ENCODE data around the gene PAQR8. TPM values are rescaled to one million over a fixed set of nuclear protein-coding genes. Genes with fewer than 3 reads are reported as not detected.

PAQR8 gene
- total and polyA plus RNA-seq, 2 of the 13 experiments (the other 11 are each of a cell fraction or from before 2014, with no cell fraction given): 37.7 to 50.7 TPM

GRCh38 chr6:52361945-52362442, at the start of gene PAQR8 (continued):
- TF ChIP-seq MXD4 (CRISPR knock-in tag; IDR thresholded peaks at IDR 0.05) (0 out of 2 replicates have a peak, but pooled peaks have one; percentile 29), NR1H2 (CRISPR knock-in tag; IDR thresholded peaks at IDR 0.05; ENCODE audit: borderline replicate concordance, low read depth) (peak; percentile 23; the same call in 1 of the 2 replicates), SPEN (CRISPR knock-in tag; IDR thresholded peaks at IDR 0.05; ENCODE audit: low read depth) (peak; percentile 70), ZNF329 (CRISPR knock-in tag; IDR thresholded peaks at IDR 0.05; ENCODE audit: low read depth) (peak; percentile 63; the same call in 1 of the 2 replicates), ZSCAN25 (CRISPR knock-in tag; IDR thresholded peaks at IDR 0.05) (no peak), HBP1 (CRISPR knock-in tag; IDR thresholded peaks at IDR 0.05; ENCODE audit: low read depth) (0 out of 2 replicates have a peak, but pooled peaks have one; percentile 1), SMARCC2 (IDR thresholded peaks at IDR 0.05) (no peak), MED8 (CRISPR knock-in tag; IDR thresholded peaks at IDR 0.05; ENCODE audit: insufficient replicate concordance) (peak; percentile 2), SOX13 (IDR thresholded peaks at IDR 0.05) (no peak), SOX13 (CRISPR knock-in tag; conservative IDR thresholded peaks at IDR 0.05 in 1 of 2, IDR thresholded peaks at IDR 0.05 in 1 of 2) (peak in 1 of 2 experiments; percentile 12; a peak in 1 of 4 replicates), RAD21 (CRISPR knock-in tag; IDR thresholded peaks at IDR 0.05) (peak; percentile 69), ZNF766 (CRISPR knock-in tag; IDR thresholded peaks at IDR 0.05; ENCODE audit: borderline replicate concordance) (peak; percentile 47; the same call in 1 of the 2 replicates), CAMTA2 (CRISPR knock-in tag; IDR thresholded peaks at IDR 0.05; ENCODE audit: borderline replicate concordance) (no peak), ZHX2 (IDR thresholded peaks at IDR 0.05; ENCODE audit: low read depth) (no peak), ZHX2 (CRISPR knock-in tag; IDR thresholded peaks at IDR 0.05; ENCODE audit: borderline replicate concordance) (0 out of 2 replicates have a peak, but pooled peaks have one; percentile 31), ZMAT5 (CRISPR knock-in tag; IDR thresholded peaks at IDR 0.05; ENCODE audit: borderline replicate concordance, low read depth) (no peak), ZBTB7A (CRISPR knock-in tag; IDR thresholded peaks at IDR 0.05) (0 out of 2 replicates have a peak, but pooled peaks have one; percentile 22), NR2F2 (IDR thresholded peaks at IDR 0.05; ENCODE audit: borderline replicate concordance, low read depth) (no peak), ZNF552 (CRISPR knock-in tag; IDR thresholded peaks at IDR 0.05; ENCODE audit: borderline replicate concordance) (no peak; the same call in 1 of the 2 replicates), ZNF644 (CRISPR knock-in tag; IDR thresholded peaks at IDR 0.05; ENCODE audit: low read depth) (no peak), CENPT (CRISPR knock-in tag; IDR thresholded peaks at IDR 0.05; ENCODE audit: low read depth) (no peak), MAFG (CRISPR knock-in tag; IDR thresholded peaks at IDR 0.05) (no peak)
